Activated CD4-positive, alpha-beta T cell treated with anti-CD3 and anti-CD28 coated beads for 1 hour (primary cell): ENCODE data around the gene OR13C3.
"Not testable (repeated sequence)": the region's sequence is repeated elsewhere in the genome, so short reads cannot be mapped to it uniquely, and the experiment has no call there.

Experiments
- DNase-seq: peaks from one replicate; pipeline ENCODE4 v3.0.0-alpha.2; 2020

The OR13C3 gene

DNA sequence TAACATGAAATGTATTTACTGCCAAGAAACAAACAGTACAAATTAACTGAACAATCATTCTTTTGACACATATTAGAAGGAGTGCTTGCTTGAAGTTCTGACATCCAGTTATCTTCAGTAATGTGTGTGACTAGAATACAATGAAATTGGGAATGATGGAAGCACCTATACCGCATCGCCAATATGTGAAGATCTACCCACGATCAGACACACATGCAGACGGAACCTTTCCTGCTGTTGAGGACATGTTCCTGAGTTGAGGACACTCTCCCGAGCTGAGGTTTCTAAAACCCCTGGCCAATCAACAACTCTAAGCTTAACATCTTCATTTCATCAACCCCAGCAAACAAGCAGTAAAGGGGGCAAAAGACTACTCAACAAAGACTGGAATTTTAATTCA is at the start of gene OR13C3:
Gene OR13C3 (minus strand): TSS at position 101 of the 400 bp plus-strand sequence. CDS start 133 bp downstream, outside the sequence.
- no peak for DNase-seq

DNA sequence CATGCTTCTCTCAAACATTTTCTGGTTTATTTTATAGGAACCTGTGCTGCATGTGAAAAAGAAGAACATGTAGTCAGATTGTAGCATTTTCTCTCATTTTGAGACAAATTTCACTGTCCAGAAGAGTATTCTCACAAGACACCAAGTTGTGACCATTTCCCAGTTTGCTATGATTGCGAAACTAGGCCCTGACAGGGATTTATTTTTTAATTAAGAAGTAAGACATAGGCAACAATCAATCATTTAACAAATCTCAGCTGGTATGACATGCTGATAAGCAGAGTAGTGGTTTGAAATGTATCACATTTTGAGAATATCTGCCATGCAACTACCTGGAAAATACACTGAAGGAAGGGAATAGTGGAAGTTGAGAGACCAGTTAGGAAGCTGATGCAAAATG is 43.9 kb upstream of the OR13C3 start:
- no peak for DNase-seq

DNA sequence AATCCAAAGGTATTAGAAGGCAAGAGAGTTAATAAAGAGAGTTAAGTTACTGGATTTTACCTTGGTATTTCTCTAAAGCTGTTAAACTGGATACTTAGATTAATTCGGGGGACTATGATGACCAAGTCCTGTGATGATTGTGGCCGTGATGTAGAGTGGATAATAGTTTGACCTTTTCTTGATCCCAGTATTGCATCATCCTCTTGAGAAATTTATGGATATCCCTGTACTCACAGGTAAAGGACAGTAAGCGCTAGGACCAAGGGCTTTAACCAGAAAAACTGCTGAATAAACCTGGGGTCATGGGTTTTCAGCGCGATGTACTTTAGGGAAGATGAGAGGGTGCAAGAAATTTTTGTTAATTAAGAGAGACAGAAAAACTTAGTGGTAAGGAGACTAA is 40.6 kb upstream of the OR13C3 start:
- DNase-seq, result no peak

DNA sequence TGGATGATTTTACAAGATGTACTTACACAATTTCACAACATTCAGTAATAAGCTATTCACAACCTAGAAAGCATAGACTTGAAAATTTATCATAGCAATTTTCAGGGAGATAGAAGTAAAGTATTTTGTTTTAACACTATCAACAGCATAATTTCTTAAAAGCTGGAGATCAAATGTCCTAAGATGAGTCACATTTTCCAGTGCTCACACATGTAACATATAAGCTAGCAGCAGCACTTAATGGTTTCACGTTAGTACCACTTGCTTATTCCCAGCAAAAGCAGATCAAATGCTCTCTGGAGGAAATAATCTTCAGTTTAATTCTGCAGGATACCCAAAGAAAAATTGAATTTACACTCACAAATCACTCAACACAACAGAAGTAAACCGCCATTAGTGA is 38.8 kb upstream of the OR13C3 start:
- no peak for DNase-seq

DNA sequence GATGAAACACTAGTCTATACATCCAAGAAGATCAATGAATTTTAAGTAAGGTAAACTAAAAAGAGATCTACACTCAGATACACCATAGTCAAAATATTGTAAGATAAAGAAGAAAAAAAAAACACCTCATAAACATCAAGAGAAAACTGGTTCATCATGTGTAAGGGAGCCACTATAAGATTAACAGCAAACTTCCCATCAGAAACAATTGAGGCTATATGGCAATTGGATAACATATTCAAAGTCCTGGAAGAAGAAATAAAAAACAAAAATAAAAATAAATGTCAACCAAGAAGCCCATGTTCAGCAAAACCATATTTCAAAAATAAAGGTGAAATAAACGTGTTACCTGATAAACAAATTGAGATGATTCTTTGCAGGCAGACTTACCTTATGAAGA is 36.0 kb upstream of the OR13C3 start:
- DNase-seq, result no peak

DNA sequence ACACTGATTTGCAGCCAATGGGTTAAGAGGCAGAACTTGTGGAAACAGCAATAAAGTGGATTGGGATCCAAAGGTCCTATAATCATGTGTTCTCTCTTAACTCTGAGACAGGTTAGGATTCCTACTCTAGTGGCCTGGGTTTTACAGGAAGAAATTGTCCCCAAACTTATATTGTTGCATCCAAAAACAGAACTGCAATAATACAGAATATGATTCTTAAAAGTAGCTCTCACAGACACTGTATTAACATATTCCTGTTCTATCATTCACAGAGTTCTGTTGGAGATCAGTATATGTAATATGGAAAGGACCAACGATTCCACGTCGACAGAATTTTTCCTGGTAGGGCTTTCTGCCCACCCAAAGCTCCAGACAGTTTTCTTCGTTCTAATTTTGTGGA is 32.2 kb upstream of the OR13C3 start, which contains the start of gene OR13C8:
Gene OR13C8 (plus strand): TSS at position 301 of the 400 bp plus-strand sequence. CDS start 0 bp downstream, at position 301.
- DNase-seq, result no peak

DNA sequence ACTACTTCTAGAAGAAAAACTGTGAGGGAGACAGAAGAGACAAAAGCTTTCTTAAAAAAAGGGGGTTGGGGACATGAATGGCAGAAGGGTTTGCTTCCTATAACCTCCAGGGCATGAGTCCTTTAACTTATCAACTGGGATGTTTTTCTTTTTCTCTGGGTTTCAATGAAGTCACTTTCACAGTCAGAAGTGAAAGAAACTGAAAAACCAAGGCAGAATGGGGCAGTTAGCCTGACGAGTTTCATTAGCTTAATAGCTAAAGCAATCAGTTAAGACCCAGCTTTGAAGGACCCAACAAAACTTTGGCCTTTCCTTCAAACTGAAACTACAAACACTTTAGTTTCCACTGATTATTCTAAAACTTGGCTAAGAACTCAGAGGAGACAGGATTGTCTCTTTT is 27.7 kb upstream of the OR13C3 start:
- DNase-seq, result no peak

DNA sequence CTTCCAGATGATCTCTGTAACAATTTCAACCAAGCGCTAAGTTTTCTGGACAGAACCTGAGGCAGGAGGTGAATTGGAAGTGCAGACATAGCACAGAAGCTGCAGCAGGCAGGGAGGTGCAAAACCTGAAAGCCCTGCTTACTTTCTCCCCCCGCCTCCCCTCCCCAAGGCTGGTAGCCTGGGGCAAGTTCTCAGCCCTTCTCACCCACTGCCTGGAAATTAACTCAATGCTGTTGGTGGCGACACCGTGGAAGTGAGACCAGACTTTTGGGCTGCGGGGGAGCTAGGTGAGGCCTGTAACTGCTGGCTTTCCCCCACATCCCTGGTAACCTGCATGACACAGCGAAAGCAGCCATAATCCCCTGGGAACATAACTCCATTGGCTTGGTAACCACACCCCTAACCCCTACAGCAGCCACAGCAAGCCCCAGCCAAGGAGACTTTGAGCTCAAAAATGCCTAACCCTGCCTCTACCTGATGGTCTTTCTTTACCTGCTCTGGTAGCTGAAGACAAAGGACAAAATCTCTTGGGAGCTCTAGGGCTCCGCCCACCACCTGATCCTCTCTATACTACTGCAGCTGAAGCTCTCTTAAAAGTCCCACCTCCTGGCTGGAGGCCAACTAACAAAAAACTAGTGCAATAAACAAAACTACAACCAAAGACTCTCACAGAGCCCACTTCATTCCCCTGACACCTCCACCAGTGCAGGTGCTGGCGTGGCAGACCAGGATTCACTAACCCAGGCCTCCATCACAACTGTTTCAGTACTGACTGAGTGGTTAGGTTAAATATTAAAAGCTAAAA is 20.4 kb upstream of the OR13C3 start:
- DNase-seq, result no peak

DNA sequence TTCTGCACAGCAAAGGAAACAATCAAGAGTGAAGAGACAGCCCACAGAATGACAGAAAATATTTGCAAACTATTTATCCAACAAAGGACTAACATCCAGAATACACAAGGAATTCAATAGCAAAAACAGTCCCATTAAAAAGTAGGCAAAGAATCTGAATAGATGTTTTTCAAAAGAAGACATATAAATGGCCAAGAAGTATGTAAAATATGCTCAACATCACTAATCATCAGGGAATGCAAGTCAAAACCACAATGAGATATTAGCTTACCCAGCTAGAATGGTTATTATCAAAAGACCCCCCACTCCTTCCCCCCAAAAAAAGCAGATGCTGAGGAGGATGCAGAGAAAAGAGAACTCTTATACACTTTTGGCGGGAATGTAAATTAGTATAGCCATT is 18.9 kb upstream of the OR13C3 start:
- DNase-seq, result no peak

DNA sequence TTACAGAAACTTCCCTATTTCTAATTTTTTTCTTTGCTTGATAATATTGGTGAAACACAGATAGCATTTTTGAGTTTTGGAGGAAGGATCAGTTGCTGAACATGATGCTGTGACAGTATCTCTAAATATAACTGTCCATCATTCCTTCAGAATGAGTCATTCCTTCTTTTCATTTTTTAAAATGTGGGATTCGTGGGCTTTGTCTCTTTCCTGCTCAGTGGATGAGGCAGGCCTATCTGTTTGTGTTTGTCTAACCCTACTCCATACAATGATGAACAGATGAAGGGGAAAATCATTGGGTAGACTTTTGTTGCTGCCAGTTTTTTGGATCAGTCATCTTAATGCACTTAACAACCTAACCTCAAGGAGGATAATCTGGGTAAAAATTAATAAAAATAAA is 16.6 kb upstream of the OR13C3 start:
- DNase-seq, result no peak

DNA sequence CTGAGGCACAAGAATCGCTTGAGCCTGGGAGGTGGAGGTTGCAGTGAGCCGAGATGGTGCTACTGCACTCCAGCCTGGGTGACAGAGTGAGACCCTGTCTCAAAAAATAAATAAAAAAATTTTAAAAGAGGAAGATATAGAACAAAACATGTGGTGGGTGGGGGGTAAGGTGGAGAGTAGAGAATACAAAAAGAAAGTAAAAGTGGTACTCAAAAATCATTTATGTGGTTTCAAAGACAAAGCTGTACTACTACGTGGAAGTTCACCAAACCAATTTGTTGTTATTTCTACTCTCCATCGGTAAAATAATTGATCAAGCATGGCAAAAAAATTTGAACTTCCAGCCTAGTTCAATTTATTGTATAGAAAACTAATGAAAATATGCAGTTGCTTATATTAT is 8.0 kb upstream of the OR13C3 start:
- no peak for DNase-seq

DNA sequence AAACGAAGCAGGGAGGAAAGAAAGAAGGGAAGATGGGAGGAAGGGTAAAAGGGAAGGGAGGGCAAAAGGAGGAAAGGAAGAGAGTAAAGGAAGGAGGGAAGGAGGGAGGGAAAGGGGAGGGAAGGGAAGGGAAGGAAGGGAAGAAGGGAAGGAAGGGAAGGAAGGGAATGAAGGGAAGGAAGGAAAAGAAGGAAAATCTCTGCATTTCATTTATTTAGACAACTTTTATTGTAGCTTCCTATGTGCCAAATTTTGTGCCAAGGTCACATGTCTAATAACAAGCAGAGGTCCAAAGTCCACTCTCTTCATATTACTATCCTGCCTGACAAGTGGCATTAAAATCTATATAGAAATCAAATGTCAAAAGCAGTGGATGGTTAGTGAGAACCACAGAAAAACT is 2.6 kb upstream of the OR13C3 start:
- DNase-seq, result no peak

DNA sequence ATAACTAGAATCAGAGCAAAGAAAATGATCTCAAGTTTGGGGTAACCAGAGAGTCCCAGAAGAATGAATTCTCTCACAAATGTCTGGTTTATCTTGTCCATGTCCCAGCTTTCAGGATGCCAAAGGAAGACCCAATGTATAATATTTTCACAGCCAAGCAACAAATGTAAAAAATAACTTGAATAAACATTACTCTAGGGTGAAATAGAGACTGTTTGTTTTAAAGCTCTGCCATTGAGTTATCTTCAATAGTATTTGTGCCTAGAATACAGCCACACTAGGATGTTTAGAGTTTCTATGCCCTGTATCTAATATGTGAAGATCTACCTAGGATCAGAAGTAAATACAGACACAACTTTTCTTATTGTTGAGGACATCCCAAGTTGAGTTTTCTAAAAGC is 9.5 kb downstream of the OR13C3 start, which contains the start of gene OR13C4:
Gene OR13C4 (minus strand): TSS at position 101 of the 400 bp plus-strand sequence. CDS start 0 bp downstream, at position 101.
- no peak for DNase-seq

DNA sequence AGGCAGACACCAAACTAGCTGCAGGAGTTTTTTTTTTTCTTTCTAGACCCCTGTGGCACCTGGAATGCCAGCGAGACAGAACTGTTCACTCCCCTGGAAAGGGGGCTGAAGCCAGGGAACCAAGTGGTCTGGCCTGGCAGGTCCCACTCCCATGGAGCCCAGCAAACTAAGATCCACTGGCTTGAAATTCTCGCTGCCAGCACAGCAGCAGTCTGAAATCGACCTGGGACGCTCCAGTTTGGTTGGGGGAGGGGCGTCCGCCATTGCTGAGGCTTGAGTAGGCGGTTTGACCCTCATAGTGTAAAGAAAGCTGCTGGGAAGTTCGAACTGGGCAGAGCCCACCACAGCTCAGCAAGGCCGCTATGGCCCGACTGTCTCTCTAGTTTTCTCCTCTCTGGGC is 16.4 kb downstream of the OR13C3 start:
- not testable (repeated sequence) for DNase-seq

DNA sequence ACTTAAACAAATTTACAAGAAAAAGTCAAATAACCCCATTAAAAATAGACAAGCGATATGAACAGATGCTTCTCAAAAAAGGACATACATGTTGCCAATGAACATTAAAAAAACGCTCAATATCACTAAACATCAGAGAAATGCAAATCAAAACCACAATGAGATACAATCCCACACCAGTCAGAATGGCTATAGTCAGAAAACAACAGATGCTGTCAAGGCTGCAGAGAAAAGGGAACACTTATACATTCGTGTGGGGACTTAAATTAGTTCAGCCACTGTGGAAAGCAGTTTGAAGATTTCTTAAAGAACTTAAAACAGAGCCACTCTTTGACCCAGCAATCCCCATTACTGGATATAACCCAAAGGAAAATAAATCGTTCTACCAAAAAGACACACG is 21.8 kb downstream of the OR13C3 start:
- no peak for DNase-seq

DNA sequence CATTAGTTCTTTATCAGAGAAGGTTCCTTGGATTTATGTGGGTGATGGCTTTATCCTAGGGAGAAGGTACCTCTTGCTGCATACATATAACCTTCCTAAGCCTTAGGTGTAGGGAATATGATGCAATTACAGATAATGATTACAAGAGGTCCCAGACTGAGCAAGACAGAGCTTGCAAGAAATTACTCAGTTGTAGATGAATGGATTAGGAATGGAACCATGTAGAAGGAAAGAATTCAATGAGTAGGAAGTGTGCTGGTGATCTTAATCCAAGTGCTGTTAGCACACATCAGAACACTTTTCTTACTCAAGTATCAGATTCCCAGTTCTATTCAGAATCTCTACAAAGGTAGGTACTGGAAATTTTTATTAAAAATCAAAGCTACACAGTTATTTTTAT is 30.1 kb downstream of the OR13C3 start:
- DNase-seq, result no peak

DNA sequence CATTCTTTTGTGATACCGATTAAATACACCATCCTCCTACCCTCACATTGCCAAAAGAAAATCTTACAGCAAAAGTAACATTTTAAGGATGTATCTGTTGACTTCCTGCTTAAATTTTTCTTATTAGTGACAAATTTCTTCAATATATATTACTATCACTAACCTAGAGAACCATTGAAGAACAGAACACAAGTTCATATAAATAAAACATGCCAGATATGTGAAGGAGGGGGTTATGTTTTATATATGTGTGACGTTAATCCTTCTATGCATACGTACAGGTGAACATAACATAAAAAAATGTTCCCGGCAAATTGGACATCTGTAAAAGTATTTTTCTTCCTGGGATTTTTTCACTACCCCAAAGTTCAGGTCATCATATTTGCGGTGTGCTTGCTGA is 32.7 kb downstream of the OR13C3 start, which contains the start of gene OR13F1:
Gene OR13F1 (plus strand): TSS at position 301 of the 400 bp plus-strand sequence. CDS start 0 bp downstream, at position 301.
- DNase-seq, result no peak

DNA sequence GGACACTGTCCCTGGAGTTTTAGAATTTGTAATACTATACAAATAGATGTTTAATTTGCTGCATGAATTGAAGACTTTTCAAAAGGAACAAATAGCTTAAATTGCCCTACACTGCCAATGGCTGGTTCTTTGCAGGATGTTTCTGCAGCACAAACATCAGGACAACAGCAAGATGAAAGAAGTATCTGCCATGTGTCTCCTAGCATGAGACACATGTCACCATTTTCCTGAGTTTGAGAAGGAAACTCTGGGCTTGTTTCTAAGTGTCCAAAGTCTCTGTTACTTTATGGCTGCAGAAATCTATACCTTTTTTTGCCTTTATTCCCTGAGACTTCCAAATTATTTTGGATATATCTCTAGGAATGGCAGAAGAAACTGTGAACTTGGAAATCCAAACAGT is 33.2 kb downstream of the OR13C3 start:
- DNase-seq, result no peak

DNA sequence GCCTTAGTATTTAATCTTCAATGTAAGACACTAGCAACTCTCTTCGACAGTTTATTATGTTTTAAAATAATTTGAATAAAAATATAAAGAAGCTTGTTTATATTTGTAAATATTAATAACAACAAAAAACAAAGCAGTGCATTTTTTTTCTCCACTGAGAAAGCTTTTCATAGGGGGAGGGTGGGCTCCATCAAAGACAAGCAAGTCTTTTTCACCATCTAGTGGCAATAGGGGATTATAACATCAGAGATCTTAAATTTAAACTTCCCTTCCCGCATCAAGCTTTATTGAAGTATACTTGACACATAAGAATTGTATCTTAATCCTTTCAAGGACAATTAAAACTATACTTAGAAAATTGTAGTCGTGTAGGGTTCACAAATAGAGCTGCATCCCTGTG is 41.8 kb downstream of the OR13C3 start:
- DNase-seq, result no peak
